Measurements from ENCODE around the gene LTB4R.

DNA sequence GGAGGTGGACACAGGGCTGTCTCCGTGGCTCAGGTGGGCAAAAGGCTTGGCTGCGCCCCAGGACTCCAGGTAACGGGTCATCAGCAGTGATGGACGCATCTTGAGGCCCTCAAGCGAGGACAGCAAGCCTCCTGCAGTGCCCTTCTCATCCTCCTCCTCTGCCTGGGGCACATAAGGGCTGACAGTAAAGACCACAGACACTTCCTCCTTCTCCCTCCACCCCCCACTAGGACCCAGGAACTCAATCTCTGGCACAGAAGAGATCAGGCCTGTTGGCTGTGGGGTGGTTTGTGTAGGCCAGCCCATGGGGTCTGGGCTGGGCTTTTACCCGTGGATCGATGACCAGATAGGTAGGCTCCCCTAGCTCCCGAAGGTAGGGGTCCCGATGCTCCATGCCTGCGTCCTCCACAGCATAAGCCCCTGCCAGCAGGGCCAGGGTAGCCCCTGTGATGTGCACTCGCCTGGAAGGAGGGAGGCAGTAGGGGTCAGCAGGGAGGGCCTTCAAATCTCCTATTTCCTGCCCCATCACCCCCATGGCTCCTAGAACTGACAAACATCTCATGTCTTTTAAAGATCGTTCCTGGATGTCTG lies 17.9 kb downstream of the LTB4R start:
- TF ChIP-seq POLR2AphosphoS5 (IDR thresholded peaks at IDR 0.05; ENCODE audit: low read depth, low read length) (no peak), TAF1 (IDR thresholded peaks at IDR 0.05; ENCODE audit: low read depth, low read length) (no peak), POLR2A (IDR thresholded peaks at IDR 0.05; ENCODE audit: low read depth, low read length) (no peak), POU2F2 (IDR thresholded peaks at IDR 0.05; ENCODE audit: low read depth, low read length) (no peak), PAX5 (IDR thresholded peaks at IDR 0.05; ENCODE audit: insufficient read depth, low read length, severe bottlenecking) (no peak)
